ENCODE data around the gene PWWP2A. TPM values are rescaled to one million over a fixed set of nuclear protein-coding genes. Genes with fewer than 3 reads are reported as not detected.
A peak's percentile ranks its signal among the peaks of the same experiment; 100 is the strongest.
"Not testable (repeated sequence)": the region's sequence is repeated elsewhere in the genome, so short reads cannot be mapped to it uniquely, and the experiment has no call there.

The PWWP2A gene
- total RNA-seq, 1 experiment from 2014 or later: 66.7 TPM

DNA sequence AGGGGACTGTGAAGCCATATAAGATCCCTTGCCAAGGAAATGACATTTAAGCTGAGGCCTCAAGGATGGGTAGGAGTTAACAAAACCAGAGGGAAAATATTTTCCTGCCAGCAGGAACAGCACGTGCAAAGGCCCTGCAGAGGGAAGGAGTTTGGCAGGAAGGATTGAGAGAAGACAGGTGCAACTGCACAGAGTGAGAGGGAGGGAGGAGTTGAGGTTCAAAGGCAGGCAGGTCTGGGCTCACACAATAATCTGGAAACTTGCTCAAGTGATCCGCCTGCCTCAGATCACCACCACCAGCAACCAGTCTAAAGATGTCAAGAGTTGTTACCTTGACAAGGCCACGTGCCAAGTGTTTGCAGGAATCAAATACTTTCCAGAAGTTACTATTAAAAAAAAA, 31.1 kb upstream of the PWWP2A start:
- Histone ChIP-seq H2AFZ (ENCODE audit: low read length) (no peak overlapping the region), H3K56ac (ENCODE audit: insufficient read length, low read depth, low read length) (no peak overlapping the region), H3K4me2 (ENCODE audit: insufficient read depth, insufficient read length, low read length) (no peak overlapping the region), H4K20me1 (ENCODE audit: control insufficient read depth, insufficient read depth, insufficient read length) (no peaks in the 10 kb centered on the region), H3K23ac (ENCODE audit: insufficient read length, low read depth, low read length) (no peak overlapping the region), H3K9me3 (ENCODE audit: control insufficient read depth, low read depth, low read length) (no peaks in the 10 kb centered on the region), H2AK5ac (ENCODE audit: insufficient read length, low read length) (no peak overlapping the region), H3K9ac (ENCODE audit: extremely low read depth, insufficient read length, low read length) (no peak overlapping the region), H2BK120ac (ENCODE audit: low read depth, low read length, poor library complexity, severe bottlenecking) (no peak overlapping the region), H2BK15ac (ENCODE audit: low read depth, low read length) (no peak overlapping the region), H2BK5ac (ENCODE audit: insufficient read length, low read length) (no peak overlapping the region), H3K4me1 (ENCODE audit: insufficient read depth, low read length) (0 out of 2 replicates have a peak, but pooled peaks cover 2% of the 10 kb centered on the region), H3K18ac (ENCODE audit: insufficient read length, low read depth, low read length) (no peak overlapping the region), H4K91ac (ENCODE audit: insufficient read length, low read depth, low read length) (no peak overlapping the region), H4K8ac (replicated peaks; ENCODE audit: insufficient read length, low read depth, low read length) (no peak overlapping the region), H3K27ac (ENCODE audit: insufficient read length, low read depth, low read length) (no peak overlapping the region), H3K23me2 (ENCODE audit: insufficient read length, low read depth, low read length, poor library complexity, severe bottlenecking) (no peaks in the 10 kb centered on the region), H3K14ac (ENCODE audit: insufficient read depth, low read length) (no peak overlapping the region), H3K79me1 (ENCODE audit: insufficient read depth, low read depth, low read length, poor library complexity, severe bottlenecking) (no peaks in the 10 kb centered on the region), H2BK20ac (ENCODE audit: low read depth, low read length, poor library complexity, severe bottlenecking) (no peak overlapping the region), H3T11ph (ENCODE audit: low read length) (no peak overlapping the region), H3K4ac (ENCODE audit: low read depth, low read length) (no peak overlapping the region), H3K27me3 (ENCODE audit: insufficient read depth, low read length) (no peaks in the 10 kb centered on the region), H3K79me2 (ENCODE audit: insufficient read depth, low read length) (no peaks in the 10 kb centered on the region), H4K5ac (ENCODE audit: insufficient read length, low read depth, low read length) (no peak overlapping the region), H2BK12ac (ENCODE audit: insufficient read length, low read depth, low read length) (no peak overlapping the region)
- WGBS (ENCODE audit: extremely low coverage, insufficient read length, low lambda C conversion rate): no CpG with 5 or more reads among the region's 3 CpGs
- no peaks in the 10 kb centered on the region for H3K9me3 Mint-ChIP-seq
- peak overlapping the region in 1 of 3 experiments; percentile 26; a peak in 1 of 7 replicates for H3K27ac Mint-ChIP-seq
- peaks cover 8 to 9% of the 10 kb centered on the region in 2 experiments for H3K4me1 Mint-ChIP-seq
- no peak overlapping the region for H3K4me3 Mint-ChIP-seq
- no peaks in the 10 kb centered on the region; the same call in 1 of the 2 replicates for H3K27me3 Mint-ChIP-seq (ENCODE audit: low read depth)
- DNase-seq: no peak
- H3K36me3 Mint-ChIP-seq (ENCODE audit: insufficient read depth in 1 of 3, low read depth in 3 of 3): no peaks in the 10 kb centered on the region
- no peak for TF ChIP-seq CTCF (conservative IDR thresholded peaks at IDR 0.05)

GRCh38 chr5:160144436-160144835, 25.2 kb upstream of the PWWP2A start:
- not testable (repeated sequence) for H3K27me3 ChIP-seq (ENCODE audit: insufficient read depth, low read length); H3K4me3 Mint-ChIP-seq; H3K27ac ChIP-seq (ENCODE audit: insufficient read length, low read depth, low read length); H4K5ac ChIP-seq (ENCODE audit: insufficient read length, low read depth, low read length); H4K20me1 ChIP-seq (ENCODE audit: control insufficient read depth, insufficient read depth, insufficient read length); H3K4ac ChIP-seq (ENCODE audit: low read depth, low read length); H3K9me3 Mint-ChIP-seq; H3K9ac ChIP-seq (ENCODE audit: extremely low read depth, insufficient read length, low read length); H3K79me2 ChIP-seq (ENCODE audit: insufficient read depth, low read length); H2BK12ac ChIP-seq (ENCODE audit: insufficient read length, low read depth, low read length); H4K8ac ChIP-seq (replicated peaks; ENCODE audit: insufficient read length, low read depth, low read length); H2AFZ ChIP-seq (ENCODE audit: low read length); H3K23me2 ChIP-seq (ENCODE audit: insufficient read length, low read depth, low read length, poor library complexity, severe bottlenecking); H3K36me3 Mint-ChIP-seq (ENCODE audit: insufficient read depth in 1 of 3, low read depth in 3 of 3); DNase-seq; H2BK15ac ChIP-seq (ENCODE audit: low read depth, low read length); H2BK20ac ChIP-seq (ENCODE audit: low read depth, low read length, poor library complexity, severe bottlenecking); H3K9me3 ChIP-seq (ENCODE audit: control insufficient read depth, low read depth, low read length); H2BK120ac ChIP-seq (ENCODE audit: low read depth, low read length, poor library complexity, severe bottlenecking); H4K91ac ChIP-seq (ENCODE audit: insufficient read length, low read depth, low read length); H2AK5ac ChIP-seq (ENCODE audit: insufficient read length, low read length); H3K4me2 ChIP-seq (ENCODE audit: insufficient read depth, insufficient read length, low read length); H3K14ac ChIP-seq (ENCODE audit: insufficient read depth, low read length); H3K18ac ChIP-seq (ENCODE audit: insufficient read length, low read depth, low read length); H3T11ph ChIP-seq (ENCODE audit: low read length); H3K79me1 ChIP-seq (ENCODE audit: insufficient read depth, low read depth, low read length, poor library complexity, severe bottlenecking); H3K23ac ChIP-seq (ENCODE audit: insufficient read length, low read depth, low read length); H2BK5ac ChIP-seq (ENCODE audit: insufficient read length, low read length); H3K4me1 ChIP-seq (ENCODE audit: insufficient read depth, low read length); H3K27me3 Mint-ChIP-seq (ENCODE audit: low read depth); H3K56ac ChIP-seq (ENCODE audit: insufficient read length, low read depth, low read length)
- WGBS (ENCODE audit: extremely low coverage, insufficient read length, low lambda C conversion rate): no CpG with 5 or more reads among the region's 7 CpGs
- H3K27ac Mint-ChIP-seq: 0 out of 7 replicates have a peak overlapping the region, but pooled peaks of 1 of the 3 experiments have one; percentile 20
- H3K4me1 Mint-ChIP-seq: peaks cover 8 to 13% of the 10 kb centered on the region in 2 experiments
